ENCODE measurements around the gene PDE7B.

The PDE7B gene

DNA sequence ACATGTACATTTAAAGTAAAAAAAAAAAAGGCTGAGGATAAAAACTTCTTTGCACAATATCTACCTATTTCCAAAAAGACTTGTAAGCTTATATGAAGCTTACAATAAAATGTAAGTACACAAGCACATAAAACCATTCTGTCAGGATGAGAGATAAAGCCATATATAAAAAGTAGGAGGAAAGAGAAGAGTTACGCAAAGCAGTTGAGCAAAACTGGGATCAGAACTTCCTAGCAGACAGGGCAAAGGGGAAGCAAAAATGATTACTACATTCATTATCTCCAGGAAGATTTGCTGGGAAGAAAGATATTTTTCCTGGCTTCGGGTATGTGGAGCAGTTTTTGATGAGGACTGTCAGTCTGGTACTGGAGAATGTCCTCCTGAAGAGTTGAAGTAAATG lies 200.5 kb downstream of the PDE7B start:
- TF ChIP-seq POLR2AphosphoS5 (IDR thresholded peaks at IDR 0.05; ENCODE audit: low read depth, low read length) (no peak), TAF1 (IDR thresholded peaks at IDR 0.05; ENCODE audit: borderline replicate concordance, insufficient read depth, low read length) (no peak), SIN3A (IDR thresholded peaks at IDR 0.05; ENCODE audit: borderline replicate concordance, insufficient read depth, low read length) (no peak)
- TF ChIP-seq, protein P1, sequence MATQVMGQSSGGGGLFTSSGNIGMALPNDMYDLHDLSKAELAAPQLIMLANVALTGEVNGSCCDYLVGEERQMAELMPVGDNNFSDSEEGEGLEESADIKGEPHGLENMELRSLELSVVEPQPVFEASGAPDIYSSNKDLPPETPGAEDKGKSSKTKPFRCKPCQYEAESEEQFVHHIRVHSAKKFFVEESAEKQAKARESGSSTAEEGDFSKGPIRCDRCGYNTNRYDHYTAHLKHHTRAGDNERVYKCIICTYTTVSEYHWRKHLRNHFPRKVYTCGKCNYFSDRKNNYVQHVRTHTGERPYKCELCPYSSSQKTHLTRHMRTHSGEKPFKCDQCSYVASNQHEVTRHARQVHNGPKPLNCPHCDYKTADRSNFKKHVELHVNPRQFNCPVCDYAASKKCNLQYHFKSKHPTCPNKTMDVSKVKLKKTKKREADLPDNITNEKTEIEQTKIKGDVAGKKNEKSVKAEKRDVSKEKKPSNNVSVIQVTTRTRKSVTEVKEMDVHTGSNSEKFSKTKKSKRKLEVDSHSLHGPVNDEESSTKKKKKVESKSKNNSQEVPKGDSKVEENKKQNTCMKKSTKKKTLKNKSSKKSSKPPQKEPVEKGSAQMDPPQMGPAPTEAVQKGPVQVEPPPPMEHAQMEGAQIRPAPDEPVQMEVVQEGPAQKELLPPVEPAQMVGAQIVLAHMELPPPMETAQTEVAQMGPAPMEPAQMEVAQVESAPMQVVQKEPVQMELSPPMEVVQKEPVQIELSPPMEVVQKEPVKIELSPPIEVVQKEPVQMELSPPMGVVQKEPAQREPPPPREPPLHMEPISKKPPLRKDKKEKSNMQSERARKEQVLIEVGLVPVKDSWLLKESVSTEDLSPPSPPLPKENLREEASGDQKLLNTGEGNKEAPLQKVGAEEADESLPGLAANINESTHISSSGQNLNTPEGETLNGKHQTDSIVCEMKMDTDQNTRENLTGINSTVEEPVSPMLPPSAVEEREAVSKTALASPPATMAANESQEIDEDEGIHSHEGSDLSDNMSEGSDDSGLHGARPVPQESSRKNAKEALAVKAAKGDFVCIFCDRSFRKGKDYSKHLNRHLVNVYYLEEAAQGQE (IDR thresholded peaks at IDR 0.05; ENCODE audit: insufficient read depth in 1 of 2, low read depth in 2 of 2, low read length in 2 of 2): no peak

DNA sequence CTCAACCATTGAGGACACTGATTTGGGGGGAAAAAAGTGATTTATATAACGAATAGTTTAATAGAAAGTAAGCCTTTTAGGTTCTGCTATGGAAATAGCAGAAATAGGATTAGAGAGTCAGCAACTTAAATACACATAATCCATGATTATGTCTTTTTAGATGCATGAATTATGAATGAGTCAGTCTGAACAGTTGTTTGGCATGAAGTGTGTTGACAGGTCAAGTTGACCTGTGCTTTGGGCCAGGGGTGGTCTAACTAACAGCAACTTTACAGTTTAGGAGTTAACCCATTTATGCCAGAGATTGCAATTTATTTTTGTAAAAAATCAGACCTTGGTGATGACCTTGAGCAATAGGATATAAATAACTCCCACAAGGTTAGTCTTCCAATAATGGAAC lies 207.4 kb downstream of the PDE7B start:
- TF ChIP-seq TAF1 (IDR thresholded peaks at IDR 0.05; ENCODE audit: borderline replicate concordance, insufficient read depth, low read length): no peak
- TF ChIP-seq POLR2AphosphoS5 (IDR thresholded peaks at IDR 0.05; ENCODE audit: low read depth, low read length): no peak
- TF ChIP-seq SIN3A (IDR thresholded peaks at IDR 0.05; ENCODE audit: borderline replicate concordance, insufficient read depth, low read length): no peak
- no peak for TF ChIP-seq FOXP2 (optimal IDR thresholded peaks at IDR 0.05; ENCODE audit: borderline replicate concordance, extremely low read depth, extremely low read length, insufficient read depth)
- TF ChIP-seq, protein P1 (IDR thresholded peaks at IDR 0.05; ENCODE audit: insufficient read depth in 1 of 2, low read depth in 2 of 2, low read length in 2 of 2): no peak

DNA sequence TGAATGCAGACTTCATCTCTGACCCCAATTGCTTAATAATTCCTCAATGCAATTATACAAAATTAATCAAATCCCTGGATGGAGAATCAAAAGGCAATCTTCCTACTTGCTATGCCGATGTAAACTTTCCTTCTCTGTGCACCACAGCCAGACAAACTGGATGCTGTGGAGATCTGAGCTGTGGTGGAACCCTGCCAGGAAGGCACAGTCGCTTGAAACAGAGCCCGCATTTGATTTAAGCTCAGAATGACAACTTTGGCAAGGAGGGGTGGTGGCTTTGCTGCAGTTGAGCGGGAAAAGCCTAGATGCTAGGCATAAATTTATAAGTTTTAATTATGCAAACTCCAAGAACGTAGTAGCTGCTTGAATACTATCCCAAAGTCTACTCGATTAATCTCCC lies 207.8 kb downstream of the PDE7B start:
- no peak for TF ChIP-seq FOXP2 (optimal IDR thresholded peaks at IDR 0.05; ENCODE audit: borderline replicate concordance, extremely low read depth, extremely low read length, insufficient read depth)
- no peak for TF ChIP-seq SIN3A (IDR thresholded peaks at IDR 0.05; ENCODE audit: borderline replicate concordance, insufficient read depth, low read length)
- no peak for TF ChIP-seq TAF1 (IDR thresholded peaks at IDR 0.05; ENCODE audit: borderline replicate concordance, insufficient read depth, low read length)
- TF ChIP-seq, protein P1 (IDR thresholded peaks at IDR 0.05; ENCODE audit: insufficient read depth in 1 of 2, low read depth in 2 of 2, low read length in 2 of 2): no peak
- no peak for TF ChIP-seq POLR2AphosphoS5 (IDR thresholded peaks at IDR 0.05; ENCODE audit: low read depth, low read length)

DNA sequence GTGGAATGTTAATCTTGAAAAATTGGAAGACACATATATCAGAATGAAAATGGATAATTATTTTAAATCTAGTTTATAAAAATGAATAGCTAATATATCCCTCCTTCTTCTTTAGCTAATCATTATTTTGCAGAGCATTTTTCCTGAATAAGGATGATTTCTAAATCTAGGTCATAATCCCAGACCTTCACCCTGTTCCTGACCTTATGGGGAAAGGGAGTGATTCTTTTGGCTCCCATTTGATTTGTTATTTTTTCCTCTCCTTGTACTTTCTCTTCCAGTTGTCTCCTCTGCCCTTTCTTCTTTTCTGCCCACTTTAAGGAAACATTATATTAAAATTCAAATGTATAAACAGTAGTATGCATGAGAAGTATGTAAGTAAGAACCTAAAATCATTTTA lies 208.6 kb downstream of the PDE7B start:
- TF ChIP-seq TAF1 (IDR thresholded peaks at IDR 0.05; ENCODE audit: borderline replicate concordance, insufficient read depth, low read length) (no peak), FOXP2 (optimal IDR thresholded peaks at IDR 0.05; ENCODE audit: borderline replicate concordance, extremely low read depth, extremely low read length, insufficient read depth) (no peak), SIN3A (IDR thresholded peaks at IDR 0.05; ENCODE audit: borderline replicate concordance, insufficient read depth, low read length) (no peak), POLR2AphosphoS5 (IDR thresholded peaks at IDR 0.05; ENCODE audit: low read depth, low read length) (no peak)
- TF ChIP-seq, protein P1 (IDR thresholded peaks at IDR 0.05; ENCODE audit: insufficient read depth in 1 of 2, low read depth in 2 of 2, low read length in 2 of 2): no peak

DNA sequence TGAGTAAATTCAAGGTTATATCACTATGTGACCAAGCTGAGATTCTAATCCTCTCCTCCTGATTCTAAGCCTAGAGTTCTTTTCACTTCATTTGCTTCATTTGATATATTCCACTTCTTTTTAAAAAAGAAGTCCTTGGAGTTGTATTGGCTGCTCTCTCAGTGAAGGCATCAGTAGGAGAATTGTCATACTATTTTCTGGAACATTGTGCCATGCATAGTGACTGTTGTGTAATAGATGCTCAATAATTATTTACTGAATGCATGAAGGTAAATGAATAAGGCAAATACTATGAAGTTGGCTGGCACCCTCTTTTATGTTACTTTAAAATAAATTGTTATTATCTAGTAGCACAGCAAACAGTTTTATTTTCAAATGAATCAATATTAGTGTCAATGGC lies 209.3 kb downstream of the PDE7B start:
- TF ChIP-seq FOXP2 (optimal IDR thresholded peaks at IDR 0.05; ENCODE audit: borderline replicate concordance, extremely low read depth, extremely low read length, insufficient read depth) (no peak), POLR2AphosphoS5 (IDR thresholded peaks at IDR 0.05; ENCODE audit: low read depth, low read length) (no peak), TAF1 (IDR thresholded peaks at IDR 0.05; ENCODE audit: borderline replicate concordance, insufficient read depth, low read length) (no peak), SIN3A (IDR thresholded peaks at IDR 0.05; ENCODE audit: borderline replicate concordance, insufficient read depth, low read length) (no peak)
- TF ChIP-seq, protein P1 (IDR thresholded peaks at IDR 0.05; ENCODE audit: insufficient read depth in 1 of 2, low read depth in 2 of 2, low read length in 2 of 2): no peak

Measured in PFSK-1 (cell line).